Measurements from ENCODE around the gene ZCCHC12. TPM values are rescaled to one million over a fixed set of nuclear protein-coding genes. Genes with fewer than 3 reads are reported as not detected.

ZCCHC12 gene
- total RNA-seq, 1 experiment from 2014 or later, result 0.87 TPM

GRCh38 chrX:118865231-118865630 lies 41.6 kb downstream of the ZCCHC12 start (continued):
- TF ChIP-seq HMGXB4 (CRISPR knock-in tag; IDR thresholded peaks at IDR 0.05) (no peak), ZNF396 (CRISPR knock-in tag; IDR thresholded peaks at IDR 0.05; ENCODE audit: borderline replicate concordance) (no peak)

- TF ChIP-seq CTCF (IDR thresholded peaks at IDR 0.05) (no peak), ATF1 (CRISPR knock-in tag; IDR thresholded peaks at IDR 0.05) (no peak), FOXK1 (CRISPR knock-in tag; IDR thresholded peaks at IDR 0.05) (no peak), STAT6 (CRISPR knock-in tag; conservative IDR thresholded peaks at IDR 0.05; ENCODE audit: low read depth) (no peak), PRRX2 (CRISPR knock-in tag; IDR thresholded peaks at IDR 0.05) (no peak), FOXP4 (CRISPR knock-in tag; IDR thresholded peaks at IDR 0.05) (no peak), RORB (CRISPR knock-in tag; IDR thresholded peaks at IDR 0.05) (no peak), ZNF512 (CRISPR knock-in tag; IDR thresholded peaks at IDR 0.05; ENCODE audit: borderline replicate concordance) (no peak), IRF2 (CRISPR knock-in tag; IDR thresholded peaks at IDR 0.05; ENCODE audit: borderline replicate concordance, low read depth) (no peak)
- no peaks in the 10 kb centered on the region for H3K36me3 Mint-ChIP-seq
- no peak for ATAC-seq
- no peaks in the 10 kb centered on the region for H3K4me1 Mint-ChIP-seq
- no peak overlapping the region for H3K27ac Mint-ChIP-seq
- ChIA-PET POLR2A (no interaction called here), CTCF (no interaction called here)
- no peaks in the 10 kb centered on the region for H3K9me3 Mint-ChIP-seq
- no peak for DNase-seq (ENCODE audit: low spot score)
- peaks cover 8% of the 10 kb centered on the region; the same call in 1 of the 2 replicates for H3K27me3 Mint-ChIP-seq (ENCODE audit: low read depth)
- no peak overlapping the region for H3K4me3 Mint-ChIP-seq
These were observed 43.6 kb downstream of the ZCCHC12 start for GRCh38 chrX:118867251-118867650.

GRCh38 chrX:118872102-118872566 lies 48.5 kb downstream of the ZCCHC12 start:
- POLR2A ChIA-PET, result no interaction called here
- TF ChIP-seq ZSCAN18 (CRISPR knock-in tag; IDR thresholded peaks at IDR 0.05) (no peak), PREB (CRISPR knock-in tag; IDR thresholded peaks at IDR 0.05; ENCODE audit: borderline replicate concordance) (no peak), ATF6 (CRISPR knock-in tag; IDR thresholded peaks at IDR 0.05) (no peak), TCF7 (CRISPR knock-in tag; IDR thresholded peaks at IDR 0.05; ENCODE audit: low read depth) (no peak)

More at GRCh38 chrX:118872102-118872566, 48.5 kb downstream of the ZCCHC12 start:
- peaks cover 5% of the 10 kb centered on the region for H3K9me3 Mint-ChIP-seq
- ATAC-seq (no peak), DNase-seq (ENCODE audit: low spot score) (no peak)
- peaks cover 2% of the 10 kb centered on the region; the same call in 1 of the 2 replicates for H3K27me3 Mint-ChIP-seq (ENCODE audit: low read depth)
- no peak overlapping the region for H3K27ac Mint-ChIP-seq
- H3K4me1 Mint-ChIP-seq, result no peaks in the 10 kb centered on the region
- no peak overlapping the region for H3K4me3 Mint-ChIP-seq
- H3K36me3 Mint-ChIP-seq, result no peaks in the 10 kb centered on the region
- CTCF ChIA-PET, result no interaction called here

All from WTC11 (cell line).